ENCODE results near the gene MTERF4. TPM values are rescaled to one million over a fixed set of nuclear protein-coding genes. Genes with fewer than 3 reads are reported as not detected.

MTERF4 gene, protein sequence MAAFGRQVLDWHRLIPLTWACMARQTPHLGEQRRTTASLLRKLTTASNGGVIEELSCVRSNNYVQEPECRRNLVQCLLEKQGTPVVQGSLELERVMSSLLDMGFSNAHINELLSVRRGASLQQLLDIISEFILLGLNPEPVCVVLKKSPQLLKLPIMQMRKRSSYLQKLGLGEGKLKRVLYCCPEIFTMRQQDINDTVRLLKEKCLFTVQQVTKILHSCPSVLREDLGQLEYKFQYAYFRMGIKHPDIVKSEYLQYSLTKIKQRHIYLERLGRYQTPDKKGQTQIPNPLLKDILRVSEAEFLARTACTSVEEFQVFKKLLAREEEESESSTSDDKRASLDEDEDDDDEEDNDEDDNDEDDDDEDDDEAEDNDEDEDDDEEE
- 32.0 and 54.6 TPM in 2 replicates for total RNA-seq

GRCh38 chr2:241102239-241102803, at the start of gene MTERF4:
Gene MTERF4, minus strand, starts transcription at chr2:241102287. Its CDS starts 14 bp downstream, at chr2:241102273.

DNA sequence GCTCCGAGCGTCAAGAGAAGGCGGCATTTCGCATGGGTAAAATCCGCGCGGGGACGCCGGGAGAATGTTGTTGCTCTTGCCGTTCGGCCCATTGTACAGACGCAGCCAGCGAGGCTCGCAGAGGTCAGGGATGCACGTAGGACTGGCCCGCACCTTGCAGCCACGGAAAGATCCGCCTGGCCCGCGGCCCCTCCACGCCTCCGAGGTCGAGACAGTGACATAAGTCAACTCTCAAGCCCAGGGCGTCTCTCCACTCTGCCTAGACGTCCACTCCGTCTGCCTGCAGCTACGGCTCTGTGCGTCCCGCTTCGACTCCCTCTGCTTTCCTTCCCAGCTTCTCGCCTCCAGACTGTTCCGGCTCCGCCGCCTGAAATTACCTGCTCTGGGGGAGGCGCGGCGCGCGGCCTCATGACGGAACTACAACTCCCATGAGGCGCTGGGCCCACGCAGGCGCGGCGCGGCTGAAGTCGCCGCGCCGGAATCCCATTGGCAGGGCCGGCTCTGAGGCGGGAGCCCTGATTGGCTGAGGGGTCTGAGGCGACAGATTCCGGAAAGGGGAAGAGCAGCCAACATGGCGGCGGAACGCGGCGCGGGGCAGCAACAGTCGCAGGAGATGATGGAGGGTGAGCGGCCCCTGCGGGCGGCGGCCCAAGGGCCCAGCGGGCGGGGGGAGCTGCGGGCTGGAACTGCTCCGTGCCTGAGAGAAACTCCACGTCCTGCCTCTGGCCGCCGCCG, 48.0 kb upstream of the MTERF4 start, which contains the start of gene PPP1R7:
Gene PPP1R7, plus strand, starts transcription at position 543 of the 735 bp plus-strand sequence. Its CDS starts 29 bp downstream, at position 572.

DNA sequence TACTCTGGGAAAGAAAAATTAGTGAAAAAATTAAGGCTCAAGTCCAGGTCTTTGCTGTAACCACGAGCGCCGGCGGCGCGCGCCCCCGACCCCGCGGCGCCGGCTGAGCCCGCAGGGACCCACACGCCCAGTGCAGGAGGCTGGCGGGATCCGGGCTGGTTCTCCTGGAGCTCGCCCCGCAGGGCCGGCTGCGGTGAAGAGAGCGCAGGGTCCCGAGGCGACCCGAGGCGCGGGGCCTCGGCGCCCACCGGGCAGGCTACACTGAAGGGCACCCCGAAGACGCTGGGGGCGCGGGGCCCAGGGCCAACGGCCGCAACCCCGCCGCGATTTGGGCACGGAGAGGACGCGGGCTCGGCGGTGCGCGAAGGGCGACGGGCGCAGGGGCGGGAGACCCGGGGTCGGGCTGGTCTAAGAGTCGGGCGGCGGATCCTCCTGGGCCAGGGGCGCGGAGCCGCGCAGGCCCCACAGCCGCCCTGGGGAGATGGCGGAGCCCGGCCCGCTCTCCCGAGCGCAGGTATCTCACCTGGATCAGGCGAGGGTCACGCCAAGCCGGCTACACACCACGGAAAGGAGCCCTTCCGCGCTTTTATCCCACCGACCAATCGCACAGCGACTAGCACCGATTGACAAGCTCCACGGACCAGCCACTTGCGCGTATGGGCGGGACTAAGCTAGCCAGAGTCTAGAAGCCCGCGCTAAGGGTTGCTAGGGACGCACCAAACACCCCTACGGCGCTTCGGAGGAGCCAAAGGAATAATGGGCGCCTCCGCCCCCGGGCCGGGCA, 47.0 kb upstream of the MTERF4 start, which contains the start of gene PASK:
Gene PASK, minus strand, starts transcription at position 582 of the 784 bp plus-strand sequence. CDS start 6,440 bp downstream, outside the sequence.

Other genes with a start within 250 kb of the MTERF4 start
- gene AGXT, start 233.5 kb downstream of the MTERF4 start, total RNA-seq = under 0.01 TPM in 1 of 2 replicates, not detected in the other
- gene MAB21L4, start 206.1 kb downstream of the MTERF4 start, total RNA-seq = under 0.01 TPM in 1 of 2 replicates, not detected in the other
- under 0.01 TPM in 1 of 2 replicates, not detected in the other for gene CROCC2, start 196.0 kb downstream of the MTERF4 start, total RNA-seq
- gene SNED1, start 103.7 kb downstream of the MTERF4 start, total RNA-seq = 4.5 and 7.5 TPM in 2 replicates
- 5.2 and 10.8 TPM in 2 replicates for gene PASK, start 47.2 kb upstream of the MTERF4 start, total RNA-seq
- 78.4 and 90.4 TPM in 2 replicates for gene PPP1R7, start 48.2 kb upstream of the MTERF4 start, total RNA-seq
- gene ANO7, start 86.4 kb upstream of the MTERF4 start, total RNA-seq = 0.37 and 0.44 TPM in 2 replicates
- 892 and 1,286 TPM in 2 replicates for gene HDLBP, start 213.4 kb upstream of the MTERF4 start, total RNA-seq
- 328 and 388 TPM in 2 replicates for gene SEPTIN2, start 213.6 kb upstream of the MTERF4 start, total RNA-seq